ENCODE results near the gene GCN1.

GCN1 gene

DNA sequence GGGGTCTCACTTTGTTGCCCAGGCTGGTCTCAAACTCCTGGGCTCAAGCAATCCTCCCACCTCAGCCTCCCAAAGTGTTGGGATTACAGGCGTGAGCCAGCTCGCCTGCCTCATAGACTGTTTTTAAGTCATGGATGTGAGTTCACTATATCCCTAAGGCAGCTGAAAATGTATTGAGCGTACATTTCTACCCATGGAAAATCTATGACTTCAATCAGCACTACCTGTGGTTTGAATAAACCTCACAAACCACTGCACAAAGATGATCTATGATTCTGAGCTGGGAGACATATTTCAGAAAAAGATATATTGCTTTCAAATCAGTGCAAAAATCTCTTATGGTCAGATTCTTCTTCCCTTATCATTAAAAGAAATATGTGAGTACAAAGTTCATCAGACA, 22.5 kb downstream of the GCN1 start:
- no peak for DNase-seq

DNA sequence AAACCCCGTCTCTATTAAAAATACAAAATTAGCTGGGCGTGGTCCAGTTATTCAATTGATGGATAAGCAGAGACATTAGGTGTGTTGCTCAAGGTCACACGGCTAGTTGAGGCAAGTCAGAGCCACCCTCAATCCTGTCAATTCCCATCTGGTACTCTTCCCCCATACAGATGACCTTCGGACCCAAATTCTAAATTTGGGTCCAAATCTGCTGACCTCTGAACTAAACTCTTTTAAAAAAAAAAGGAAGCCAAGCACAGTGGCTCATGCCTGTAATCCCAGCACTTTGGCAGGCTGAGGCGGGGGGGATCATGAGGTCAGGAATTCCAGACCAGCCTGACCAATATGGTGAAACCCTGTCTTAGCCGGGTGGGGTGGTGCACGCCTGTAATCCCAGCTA, 23.9 kb downstream of the GCN1 start:
- no peak for DNase-seq

DNA sequence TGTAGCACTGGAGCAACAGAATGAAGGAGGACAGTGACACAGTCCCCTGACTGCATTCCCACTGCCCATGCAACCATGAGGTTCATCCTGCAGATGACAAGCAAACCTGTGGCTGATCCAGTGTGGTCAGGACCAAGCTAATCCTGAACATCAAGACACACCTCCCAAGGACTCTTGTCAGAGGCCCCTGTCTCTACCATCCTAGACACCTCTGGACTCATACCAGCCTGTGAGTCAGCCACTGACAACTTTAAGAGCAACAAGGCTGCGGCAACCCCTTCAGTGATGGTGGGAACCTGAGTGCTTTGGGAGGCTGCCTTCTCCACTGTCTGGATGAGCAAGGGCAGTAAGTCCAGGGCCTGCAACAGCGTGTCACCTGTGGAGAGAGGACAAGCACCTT, 24.6 kb downstream of the GCN1 start:
- DNase-seq, result no peak

DNA sequence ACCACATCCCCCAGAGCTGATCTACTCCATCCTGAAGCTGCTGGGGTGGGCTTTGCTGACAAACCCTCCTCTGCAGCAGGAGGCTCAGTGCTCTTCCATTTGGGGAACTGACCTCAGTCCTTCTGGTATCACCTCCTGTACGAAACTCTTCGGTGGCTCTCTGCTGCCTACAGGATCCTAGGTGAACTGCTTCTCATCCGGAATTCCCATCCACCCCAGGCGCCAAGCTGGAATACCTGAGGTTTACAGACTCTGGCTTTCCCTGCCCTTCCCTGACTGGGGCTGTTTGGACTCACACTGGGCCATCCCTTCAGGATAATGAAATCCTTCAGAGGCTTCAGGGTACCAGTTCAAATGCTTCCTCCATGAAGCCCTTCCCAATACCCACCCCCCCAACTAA, 26.2 kb downstream of the GCN1 start:
- DNase-seq, result no peak

DNA sequence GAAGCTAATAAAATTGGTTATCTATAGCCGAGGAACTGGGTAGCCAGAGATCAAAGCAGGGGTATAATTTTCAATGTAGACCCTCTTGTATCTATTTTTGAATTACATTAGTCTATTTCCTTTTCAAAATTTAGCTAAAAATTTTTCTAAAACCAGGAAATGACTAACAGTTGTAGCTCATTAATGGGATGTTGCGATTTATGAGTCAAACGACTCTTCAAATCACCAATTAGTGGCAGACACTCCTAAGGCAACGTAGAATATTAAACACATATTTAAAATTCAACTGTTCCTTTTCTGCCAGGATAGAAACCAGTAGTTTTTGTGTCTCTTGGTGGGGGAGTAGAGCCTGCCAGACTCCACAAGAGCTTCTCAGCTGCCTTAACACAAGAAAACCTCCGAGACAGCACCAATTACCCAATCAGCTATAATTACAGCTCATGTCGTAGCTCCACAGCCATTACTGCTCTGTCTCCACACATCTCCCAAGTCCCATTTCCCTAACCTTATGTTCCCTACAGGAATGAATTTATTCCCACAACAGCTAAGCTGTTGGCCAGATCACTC, 26.9 kb downstream of the GCN1 start:
- DNase-seq, result no peak

DNA sequence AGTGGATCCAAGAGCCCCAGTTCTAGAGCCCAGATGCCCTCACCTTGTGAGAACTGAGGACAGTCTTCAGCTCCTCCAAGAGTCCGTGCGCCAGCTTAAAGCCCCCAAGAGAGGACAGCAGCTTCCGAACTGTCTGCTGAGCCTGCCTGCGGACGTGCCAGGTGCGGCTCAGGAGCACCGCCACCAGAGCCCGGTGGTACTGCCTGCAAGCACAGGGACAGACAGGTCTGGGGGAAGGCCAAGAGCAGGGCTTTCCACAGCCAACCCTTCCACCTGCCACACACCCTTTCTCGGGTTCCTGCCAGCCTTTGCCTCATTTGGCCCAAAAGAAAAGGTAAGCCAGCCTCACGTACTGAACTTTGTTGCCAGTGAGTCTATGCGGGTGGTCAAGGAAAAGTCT, 30.2 kb downstream of the GCN1 start:
- no peak for DNase-seq

DNA sequence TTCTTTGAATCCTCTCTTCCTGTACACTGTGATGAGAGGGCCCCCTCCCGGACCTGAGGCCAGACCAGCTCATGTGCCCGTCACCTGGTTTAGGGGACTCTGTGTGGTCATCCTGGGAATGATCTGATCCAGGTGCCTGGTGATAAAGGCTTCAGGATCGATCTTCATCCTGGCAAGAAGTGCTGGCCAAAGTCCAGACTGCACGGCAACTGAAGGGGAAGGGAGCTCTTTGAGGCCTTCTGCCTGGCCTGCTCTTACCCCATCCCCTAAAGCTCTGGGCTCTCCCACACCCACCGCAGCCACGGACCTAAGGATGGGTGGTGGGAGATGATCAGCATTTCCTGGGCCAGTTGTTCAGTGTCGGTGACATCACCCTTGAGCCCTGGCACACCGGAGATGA, 31.8 kb downstream of the GCN1 start:
- DNase-seq, result no peak

DNA sequence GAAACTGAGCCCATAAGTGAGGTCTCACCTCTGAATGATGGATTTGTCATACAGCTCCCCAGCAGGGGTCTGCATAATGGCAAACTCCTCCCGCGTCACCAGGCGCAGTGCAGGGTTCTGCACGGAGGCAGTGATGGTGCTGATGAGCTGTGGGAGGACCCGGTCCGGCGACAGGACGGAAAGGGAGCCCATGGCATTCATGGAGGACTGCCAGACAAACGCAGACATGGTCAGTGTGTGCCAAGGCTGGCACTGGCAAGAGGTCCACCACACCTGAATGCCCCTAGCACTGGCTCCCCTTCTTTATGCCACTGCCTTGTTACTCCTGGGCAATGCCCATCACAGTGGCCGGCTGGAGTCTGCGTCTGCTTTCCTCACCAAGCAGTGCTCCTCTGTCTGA, 32.7 kb downstream of the GCN1 start:
- DNase-seq, result no peak

DNA sequence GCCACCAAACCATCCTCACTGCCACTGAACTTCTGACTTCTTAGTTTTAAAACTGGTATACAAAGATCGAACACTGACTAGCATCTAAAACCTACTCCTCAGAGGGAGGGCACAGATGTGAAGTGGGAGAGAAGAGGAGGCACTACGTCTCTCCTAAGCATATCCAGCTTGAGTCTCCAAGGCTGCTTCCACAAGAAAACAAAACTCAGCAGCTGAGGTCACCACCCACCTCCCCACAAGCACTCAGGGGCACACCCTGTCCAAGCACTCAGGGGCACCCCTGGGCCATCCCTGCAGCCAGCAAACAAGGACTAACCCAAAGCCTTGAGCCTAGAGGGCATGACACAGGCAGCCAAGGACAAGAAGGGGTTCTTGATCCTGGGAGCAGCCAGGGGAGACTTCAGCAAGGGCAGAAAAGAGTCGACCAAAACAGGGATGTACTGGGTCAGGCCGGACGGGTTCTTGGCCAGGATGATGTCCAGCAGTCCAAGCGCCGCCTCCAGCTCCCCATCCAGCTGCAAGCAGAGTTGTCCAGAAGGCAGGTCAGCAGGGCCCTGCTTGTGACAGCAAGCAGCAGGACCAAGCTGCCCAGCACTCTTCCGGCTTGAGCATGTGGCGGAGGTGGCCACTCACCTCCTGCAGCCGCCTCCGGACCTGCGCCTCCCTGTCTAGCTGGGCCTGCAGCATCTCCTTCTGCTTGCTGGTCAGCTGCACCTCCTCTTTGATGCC, 34.8 kb downstream of the GCN1 start:
- DNase-seq, result no peak

DNA sequence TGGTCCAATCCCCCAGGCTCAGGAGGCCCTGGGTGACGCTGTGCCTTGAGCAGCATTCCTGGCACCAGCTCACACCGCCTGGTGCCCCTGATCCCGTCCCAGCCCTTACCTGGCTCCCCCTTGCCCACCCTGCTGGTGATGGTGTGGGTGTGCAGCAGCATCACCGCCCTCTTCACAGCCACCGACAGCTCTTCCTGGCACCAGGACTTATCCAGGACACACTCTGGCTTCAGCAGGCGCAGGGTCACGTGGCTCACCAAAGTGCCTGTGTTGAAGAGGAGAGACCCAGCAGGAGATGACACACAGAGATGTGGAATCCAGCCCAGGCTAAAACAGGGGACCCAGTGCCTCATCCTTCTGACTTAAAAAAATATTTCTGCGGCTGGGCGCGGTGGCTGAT, 36.2 kb downstream of the GCN1 start:
- no peak for DNase-seq

DNA sequence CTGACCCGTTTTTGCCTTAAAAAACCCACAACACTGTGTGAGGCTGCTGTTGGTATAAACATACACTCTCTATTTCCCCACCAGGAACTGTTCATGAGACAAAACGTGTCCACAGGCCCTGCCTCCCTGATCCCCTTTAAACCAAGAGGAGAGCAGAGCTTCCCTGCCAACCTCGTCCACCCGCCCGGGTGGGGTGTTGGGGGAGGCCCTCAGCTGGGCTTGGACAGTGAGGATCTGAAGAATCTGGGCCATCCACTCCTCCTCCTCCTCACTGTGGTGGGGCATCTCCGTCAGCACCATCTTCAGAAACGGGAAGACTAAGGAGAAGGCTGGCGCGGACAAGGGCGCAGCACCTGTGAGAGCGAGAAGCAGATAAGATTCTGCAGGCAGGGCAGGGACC, 36.8 kb downstream of the GCN1 start:
- DNase-seq, result no peak

DNA sequence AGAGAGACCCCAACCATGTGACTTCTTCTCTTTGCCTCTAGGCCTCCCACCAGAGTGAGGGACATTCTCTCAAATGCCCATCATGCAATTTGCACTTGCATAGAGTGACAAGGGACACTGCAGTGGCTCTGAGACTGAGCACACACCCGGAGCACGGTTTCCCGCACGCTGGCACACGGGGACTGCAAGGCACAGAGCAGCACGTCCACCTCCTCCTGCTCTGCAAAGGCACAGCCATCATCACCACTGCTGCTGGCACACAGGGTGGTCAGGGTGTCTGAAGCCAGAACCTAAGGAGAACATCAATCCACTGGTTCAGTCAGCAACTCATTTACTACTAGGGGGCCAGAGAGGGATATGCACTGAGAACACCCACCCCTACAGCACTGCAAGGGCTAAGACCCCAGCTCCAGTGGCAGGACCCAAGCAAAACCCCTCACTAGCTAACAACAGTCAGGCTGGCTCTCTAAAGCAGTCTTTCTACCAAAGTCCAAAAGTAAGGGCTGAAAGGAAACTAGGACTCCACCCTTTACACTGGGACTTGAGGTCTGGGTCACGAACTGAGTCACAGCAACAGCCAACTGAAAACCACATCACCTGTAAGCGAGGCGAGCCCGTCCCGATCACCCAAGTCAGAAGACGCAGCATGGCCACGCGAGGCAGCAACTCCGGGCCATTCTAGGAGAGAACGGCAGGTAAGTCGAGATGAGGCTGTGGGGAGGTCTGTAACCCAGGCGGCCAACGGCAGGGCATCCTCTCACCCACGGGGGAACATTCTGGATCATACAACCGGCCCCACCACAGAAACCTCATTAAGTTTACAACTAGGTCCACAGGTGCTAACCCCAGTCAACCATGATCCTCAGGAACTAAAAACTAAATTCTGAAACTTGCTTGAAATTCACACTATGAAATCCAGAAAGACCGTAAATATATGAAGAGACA, 37.9 kb downstream of the GCN1 start:
- DNase-seq, result no peak

DNA sequence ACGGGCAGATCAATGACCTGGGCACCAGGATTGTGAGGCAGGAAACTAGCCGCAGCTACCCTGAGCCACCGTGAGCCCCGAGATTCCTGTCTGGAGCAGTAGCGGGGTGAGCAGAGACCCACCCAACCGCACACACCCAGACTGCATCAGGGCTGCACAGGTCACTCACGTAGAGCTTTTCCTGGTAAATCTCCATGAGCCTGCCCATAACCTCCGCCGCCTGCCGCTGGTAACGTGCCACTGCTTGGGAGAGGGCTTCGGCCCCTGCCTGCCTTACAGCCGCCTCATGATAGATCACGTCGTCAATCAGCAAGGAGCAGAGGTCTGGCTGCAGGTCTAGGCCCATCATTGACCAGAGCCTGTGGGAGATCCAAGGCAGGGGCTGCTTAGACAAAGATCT, 39.4 kb downstream of the GCN1 start:
- DNase-seq, result no peak

DNA sequence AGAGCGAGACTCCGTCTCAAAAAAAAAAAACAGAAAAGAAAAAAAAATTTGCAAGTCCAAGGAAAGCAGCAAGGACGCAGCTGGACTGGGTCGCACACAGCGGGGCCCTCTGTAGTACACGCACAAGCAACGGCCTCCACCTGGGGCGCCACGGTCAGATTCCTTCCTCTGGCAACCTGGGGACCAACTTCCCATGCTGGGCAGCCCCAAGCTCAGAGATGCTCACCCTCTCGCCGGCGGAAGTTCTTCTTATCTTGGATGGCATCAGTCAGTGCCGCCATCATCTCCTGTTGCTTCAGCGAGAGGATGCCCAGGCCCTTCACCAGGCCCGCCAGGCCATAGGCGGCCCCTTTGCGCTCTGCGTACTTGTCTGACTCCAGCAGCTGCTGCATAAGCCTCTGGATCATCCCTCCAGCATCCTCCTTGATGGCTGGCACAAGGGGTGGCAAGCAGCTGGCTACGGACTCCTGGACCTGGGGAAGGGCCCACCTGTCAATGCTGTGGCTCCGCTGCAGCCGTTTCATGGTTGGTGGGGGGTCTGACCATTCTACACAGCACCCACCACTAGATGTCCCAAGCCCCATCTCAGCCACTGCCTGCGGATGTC, 43.5 kb downstream of the GCN1 start:
- DNase-seq, result no peak

DNA sequence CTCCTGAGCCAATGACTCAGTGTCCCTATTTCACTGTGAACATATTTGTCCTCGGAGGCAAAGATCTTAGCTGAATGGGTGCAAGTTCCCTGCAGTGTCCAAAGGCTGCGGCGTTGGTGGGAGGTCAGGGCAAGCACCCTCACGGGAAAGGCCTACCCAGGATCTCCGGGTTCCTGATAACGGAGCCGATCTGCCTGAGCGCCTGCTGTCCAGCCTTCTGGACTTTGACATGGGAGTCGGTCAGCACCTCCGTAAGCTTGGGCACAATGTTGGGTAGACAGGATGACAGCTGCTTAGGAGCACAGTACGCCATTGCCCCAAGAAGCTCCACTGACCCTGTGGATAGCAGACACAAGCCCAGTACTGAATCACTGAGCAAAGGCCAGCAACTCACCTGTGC, 46.5 kb downstream of the GCN1 start:
- no peak for DNase-seq

DNA sequence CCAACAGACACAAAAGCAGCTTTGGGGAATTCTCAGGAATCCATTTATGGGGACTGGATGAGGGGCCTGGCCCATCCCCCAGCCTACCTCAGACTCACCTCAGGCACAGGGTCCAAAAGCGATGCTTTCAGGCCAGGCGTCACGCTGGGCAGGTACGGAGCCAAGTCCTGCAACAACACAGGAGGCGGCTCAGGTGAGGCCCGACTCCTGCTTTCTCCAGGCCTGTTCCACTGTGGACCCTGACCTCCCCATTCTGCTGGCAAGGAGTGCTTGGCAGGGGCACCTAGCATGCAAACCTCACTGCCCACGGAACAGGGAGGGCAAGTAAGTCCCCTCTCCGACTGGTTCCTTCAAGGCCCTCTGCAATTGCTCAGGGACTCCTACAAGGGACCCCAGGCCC, 49.4 kb downstream of the GCN1 start:
- DNase-seq, result no peak

DNA sequence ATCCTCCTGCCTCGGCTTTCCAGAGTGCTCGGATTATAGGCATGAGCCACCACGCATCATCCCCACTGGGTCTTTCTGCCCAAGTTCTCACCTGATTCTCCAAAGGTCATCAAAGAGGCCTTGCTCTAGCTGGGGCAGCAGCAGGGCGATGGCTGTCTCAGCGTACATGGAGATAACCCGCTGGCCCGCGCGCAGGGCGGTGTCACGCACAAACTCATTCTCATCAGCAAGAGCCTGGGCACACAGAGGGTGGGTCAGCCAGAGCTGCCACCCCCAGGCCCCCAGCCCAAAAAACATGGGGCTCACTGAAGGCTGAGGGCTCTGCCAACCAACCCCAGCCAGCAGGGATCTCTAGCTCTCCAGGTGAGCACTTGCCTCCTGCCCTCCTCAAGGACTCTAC, 50.3 kb downstream of the GCN1 start:
- DNase-seq, result no peak

DNA sequence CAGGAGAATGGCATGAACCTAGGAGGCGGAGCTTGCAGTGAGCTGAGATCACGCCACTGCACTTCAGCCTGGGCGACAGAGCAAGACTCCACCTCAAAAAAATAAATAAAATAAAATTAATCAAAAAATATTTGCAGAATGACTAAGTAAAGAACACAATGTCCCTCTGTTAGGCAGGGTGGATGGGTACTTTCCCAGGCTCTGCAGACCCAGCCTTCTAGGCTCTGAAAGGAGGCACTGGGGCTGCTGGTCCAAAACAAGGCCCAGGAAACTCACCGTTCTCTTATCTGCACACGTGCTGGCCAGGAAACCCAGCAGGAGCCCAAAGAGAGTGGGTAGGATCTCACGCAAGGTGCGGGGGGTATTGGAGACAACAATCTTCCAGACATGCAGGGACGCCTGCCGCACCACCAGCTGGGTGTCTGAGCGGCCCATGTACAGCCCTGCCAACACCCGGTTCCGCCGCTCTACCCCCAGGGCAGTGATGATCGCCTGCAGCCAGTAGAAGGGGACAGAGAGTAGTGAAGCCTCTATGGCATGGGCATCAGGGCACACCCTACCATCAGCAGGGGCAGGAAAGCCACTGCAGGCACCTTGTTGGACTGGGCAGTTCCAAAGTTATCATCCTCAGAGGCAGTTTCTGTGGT, 52.2 kb downstream of the GCN1 start:
- no peak for DNase-seq

DNA sequence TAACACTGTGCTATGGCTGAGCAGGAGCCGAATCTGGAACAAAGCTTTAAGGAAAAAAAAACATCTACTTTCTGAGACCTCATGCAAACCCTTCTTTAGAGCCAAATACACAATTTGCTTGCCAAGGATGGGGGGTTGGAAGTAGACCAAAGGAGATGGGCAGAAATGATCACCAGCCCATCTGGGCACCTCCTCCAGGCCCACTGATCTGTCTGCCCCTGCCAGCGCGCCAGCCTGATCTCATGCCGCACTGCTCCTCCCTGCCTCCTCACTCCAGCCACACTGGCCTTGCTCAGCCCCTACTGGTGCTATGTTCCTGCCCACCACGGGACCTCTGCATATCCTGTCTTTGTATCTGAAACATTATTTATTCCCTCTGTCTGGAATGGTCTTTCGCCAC, 53.2 kb downstream of the GCN1 start:
- DNase-seq, result no peak

DNA sequence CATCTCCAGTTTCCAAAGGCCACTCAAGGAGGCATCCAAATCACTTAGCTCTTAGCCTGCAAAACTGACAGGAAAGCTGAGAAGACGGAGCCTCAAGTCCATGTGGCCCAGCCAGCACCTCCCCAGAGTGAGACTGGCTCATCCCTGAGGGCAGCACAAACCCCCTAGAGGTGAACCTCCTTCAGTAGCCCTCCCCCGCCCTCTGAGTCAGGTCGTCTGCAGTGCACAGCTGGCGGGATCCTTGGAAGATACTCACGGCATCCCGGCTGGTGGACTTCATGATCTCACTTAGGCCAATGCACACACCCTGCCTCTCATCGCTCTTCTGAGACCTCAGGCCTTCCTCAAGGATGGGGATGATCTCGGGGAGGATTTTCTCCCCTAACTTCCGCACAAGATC, 53.9 kb downstream of the GCN1 start:
- DNase-seq, result no peak

DNA sequence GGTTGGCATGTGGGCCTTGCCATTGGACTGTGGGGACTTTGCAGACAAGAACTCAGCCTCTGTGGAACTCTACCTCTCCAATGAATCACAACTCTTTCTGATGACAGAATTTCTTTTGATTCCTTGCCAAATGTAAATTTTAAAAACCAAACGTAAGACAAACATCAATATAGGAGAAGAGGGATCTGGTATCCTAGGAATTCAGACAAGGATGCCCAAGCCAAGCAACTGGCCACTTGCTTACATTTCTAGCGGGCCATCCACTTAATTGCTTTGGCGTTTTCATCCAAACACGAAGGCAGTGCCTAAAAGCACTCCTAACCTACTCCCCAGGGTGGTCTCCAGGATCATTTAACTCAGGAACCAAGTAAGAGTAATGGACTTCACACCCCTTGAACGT, 54.6 kb downstream of the GCN1 start:
- DNase-seq, result no peak

DNA sequence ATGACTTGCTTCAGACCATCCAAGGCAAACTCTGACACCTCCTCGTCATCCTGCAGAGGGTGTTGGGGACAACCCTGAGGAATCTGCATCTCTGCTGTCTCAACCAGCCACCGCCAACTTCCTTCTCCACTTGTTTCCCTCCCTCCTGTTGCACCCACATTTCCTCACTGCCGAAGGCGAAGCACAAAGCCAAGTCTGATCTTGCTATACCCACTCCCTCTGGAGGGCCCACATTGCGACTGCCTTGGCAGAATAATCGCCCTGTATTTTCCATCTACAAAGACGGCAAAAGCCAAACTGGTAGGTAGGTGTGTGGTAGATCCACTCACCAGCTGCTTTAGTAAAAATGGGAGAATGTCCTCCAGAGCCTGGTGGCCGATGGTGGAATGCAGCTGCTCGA, 56.1 kb downstream of the GCN1 start:
- no peak for DNase-seq

DNA sequence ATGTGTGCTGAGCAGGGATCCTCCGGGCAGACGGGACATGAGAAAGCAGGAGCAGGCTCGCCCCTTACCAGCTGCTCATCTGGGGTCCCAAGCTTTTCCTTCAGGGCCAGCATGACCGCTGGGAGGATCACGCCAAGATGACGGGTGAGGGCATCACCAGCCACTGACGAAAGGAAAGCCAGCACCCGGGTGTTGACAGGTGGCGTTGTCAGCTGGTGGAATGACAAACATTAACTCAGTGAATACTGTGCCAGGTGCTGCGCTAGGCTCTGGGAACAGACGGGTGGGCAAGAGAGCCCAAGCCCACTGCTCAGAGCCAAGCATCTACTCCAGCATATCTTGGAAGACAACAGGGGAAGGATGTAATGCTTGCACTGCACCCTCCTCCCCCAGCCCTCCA, 56.7 kb downstream of the GCN1 start:
- no peak for DNase-seq
